GM23248 (cell line): ENCODE data around the gene TMEM171. TPM values are rescaled to one million over a fixed set of nuclear protein-coding genes. Genes with fewer than 3 reads are reported as not detected.

Source experiments
- DNase-seq: peaks from one replicate; pipeline ENCODE4 v3.0.0-alpha.2; 2015
- H2AFZ ChIP-seq: fragments of 200-600 bp; sonication (generic); 2 replicates; pipeline ENCODE4 v1.6.1; 2016; ENCODE audit warnings: antibody characterized with exemption
- H3F3A ChIP-seq: fragments of 200-600 bp; sonication (generic); 2 replicates; pipeline ENCODE4 v1.6.1; 2016; ENCODE audit warnings: mild to moderate bottlenecking, antibody characterized with exemption, mixed run types; ENCODE audit not compliant: insufficient read depth
- H3K27ac ChIP-seq: fragments of 200-600 bp; sonication (generic); 2 replicates; pipeline ENCODE4 v1.5.1; 2016; ENCODE audit warnings: mild to moderate bottlenecking
- H3K27me3 ChIP-seq: fragments of 200-600 bp; sonication (generic); replicated peaks from 2 replicates; pipeline ENCODE4 v1.6.1; 2016; ENCODE audit warnings: mild to moderate bottlenecking; ENCODE audit not compliant: insufficient read depth
- H3K36me3 ChIP-seq: fragments of 200-600 bp; sonication (generic); 2 replicates; pipeline ENCODE4 v1.6.1; 2016; ENCODE audit warnings: low read depth, mild to moderate bottlenecking
- H3K4me1 ChIP-seq: fragments of 200-600 bp; sonication (generic); 2 replicates; pipeline ENCODE4 v1.6.1; 2016; ENCODE audit warnings: mild to moderate bottlenecking; ENCODE audit not compliant: insufficient read depth
- H3K4me2 ChIP-seq: fragments of 200-600 bp; sonication (generic); one replicate; pipeline ENCODE4 v1.6.1; 2016; ENCODE audit warnings: mild to moderate bottlenecking; ENCODE audit not compliant: unreplicated experiment
- H3K4me3 ChIP-seq: fragments of 200-600 bp; sonication (generic); 2 replicates; pipeline ENCODE4 v1.5.1; 2016; ENCODE audit warnings: mild to moderate bottlenecking
- H3K79me2 ChIP-seq: fragments of 200-600 bp; sonication (generic); 2 replicates; pipeline ENCODE4 v1.6.1; 2016; ENCODE audit warnings: mild to moderate bottlenecking; ENCODE audit not compliant: insufficient read depth
- H3K9ac ChIP-seq: fragments of 200-600 bp; sonication (generic); 2 replicates; pipeline ENCODE4 v1.6.1; 2016; ENCODE audit warnings: mild to moderate bottlenecking
- H3K9me2 ChIP-seq: fragments of 200-600 bp; sonication (generic); 2 replicates; pipeline ENCODE4 v1.6.1; 2016; ENCODE audit warnings: mixed run types, mild to moderate bottlenecking, moderate library complexity; ENCODE audit not compliant: insufficient read depth
- H3K9me3 ChIP-seq: fragments of 200-600 bp; sonication (generic); one replicate; pipeline ENCODE4 v1.6.1; 2017; ENCODE audit warnings: low read depth
- H4K20me1 ChIP-seq: fragments of 200-600 bp; sonication (generic); 2 replicates; pipeline ENCODE4 v1.6.0; 2016; ENCODE audit not compliant: insufficient read depth
- EZH2 ChIP-seq: fragments of 200-600 bp; sonication (generic); IDR thresholded peaks from 2 replicates; pipeline ENCODE4 v1.6.1; 2018; ENCODE audit warnings: antibody characterized with exemption, mild to moderate bottlenecking; ENCODE audit not compliant: insufficient read depth, poor library complexity, severe bottlenecking
- EZH2phosphoT487 ChIP-seq: fragments of 200-600 bp; sonication (generic); IDR thresholded peaks from 2 replicates; pipeline ENCODE4 v1.6.1; 2018; ENCODE audit warnings: antibody characterized with exemption, moderate library complexity, mild to moderate bottlenecking, low read depth; ENCODE audit not compliant: insufficient read depth
- WGBS, 2 experiments: methylation state at CpG; one replicate each; pipeline ENCODE4 v1.1.6; 2015 to 2017; ENCODE audit warnings: low lambda C conversion rate in 2 of 2, low coverage in 1 of 2; ENCODE audit errors: missing lambda C conversion rate in 2 of 2; 5-methylcytosine and 5-hydroxymethylcytosine counted together
- in situ Hi-C: fragments of 300-500 bp; cut with MboI; formaldehyde crosslinking; loops from 2 replicates; pipeline ENCODE4 v1.15.0; 2020
- polyA plus RNA-seq: library from polyadenylated mRNA; unstranded; fragments of >200 nt; fragmentation: Nextera tagmentation; extraction: Ambion mirVana; gene quantifications from 2 replicates; pipeline ENCODE4 v1.2.1, GENCODE V29; 2016
- total RNA-seq: library from RNA; depleted of rRNA; stranded (reverse); fragments of >200 nt; shearing (Covaris generic); gene quantifications from 2 replicates; pipeline ENCODE4 v1.2.3, GENCODE V29; 2014

Gene TMEM171
- total and polyA plus RNA-seq, 2 experiments from 2014 or later: 6.7 to 11.0 TPM

DNA sequence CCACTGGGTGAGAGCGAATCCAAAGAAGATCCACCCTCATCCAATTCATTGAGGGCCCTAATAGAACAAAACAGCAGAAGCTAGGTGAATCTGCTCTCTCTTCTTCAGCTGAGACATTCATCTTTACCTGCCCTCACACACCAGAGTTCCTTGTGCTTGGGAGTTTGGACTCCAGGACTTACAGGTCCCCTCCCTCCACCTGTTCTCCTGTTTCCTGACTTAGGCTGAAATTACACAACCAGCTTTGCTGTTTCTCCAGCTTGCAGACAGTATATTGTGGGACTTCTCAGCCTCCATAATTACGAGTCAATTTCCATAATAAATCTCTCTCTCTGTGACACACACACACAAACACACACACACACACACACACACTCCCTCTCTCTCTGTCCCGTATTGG, 19.1 kb downstream of the TMEM171 start:
- no peak overlapping the region for H3K4me3 ChIP-seq
- in situ Hi-C loops: no loop called here
- no peaks in the 10 kb centered on the region for H4K20me1 ChIP-seq
- no peaks in the 10 kb centered on the region for H3K36me3 ChIP-seq
- H2AFZ ChIP-seq: no peak overlapping the region
- H3K9ac ChIP-seq: no peak overlapping the region
- H3K9me3 ChIP-seq: no peaks in the 10 kb centered on the region
- 57 to 63% methylated on average over 3 of the region's 3 CpGs for WGBS, 2 experiments
- no peaks in the 10 kb centered on the region for H3K9me2 ChIP-seq
- DNase-seq: no peak
- no peaks in the 10 kb centered on the region for H3K4me1 ChIP-seq
- TF ChIP-seq EZH2phosphoT487 (no peak), EZH2 (no peak)
- H3K4me2 ChIP-seq: no peak overlapping the region
- H3K79me2 ChIP-seq: no peaks in the 10 kb centered on the region
- H3F3A ChIP-seq: no peaks in the 10 kb centered on the region
- no peak overlapping the region for H3K27ac ChIP-seq
- H3K27me3 ChIP-seq: no peaks in the 10 kb centered on the region

DNA sequence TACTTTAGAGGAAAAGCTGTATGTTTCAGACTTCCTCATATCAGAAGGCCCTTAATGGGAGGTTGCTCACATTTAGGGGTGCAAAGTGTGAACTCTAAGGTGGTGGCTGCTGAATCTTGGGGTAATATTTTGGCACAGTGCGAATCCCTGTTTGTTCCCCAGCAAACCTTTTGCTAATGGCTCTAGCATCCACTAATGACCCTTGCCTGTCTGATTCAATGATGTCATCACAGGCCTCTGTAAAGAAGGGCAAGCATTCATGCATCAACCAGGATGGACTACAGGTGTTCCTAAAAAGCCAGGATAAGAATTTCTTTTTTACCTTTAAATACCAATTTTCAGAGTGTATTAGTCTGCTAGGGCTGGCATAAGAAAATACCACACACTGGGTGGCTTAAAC, 20.4 kb downstream of the TMEM171 start:
- Histone ChIP-seq H3K4me2 (no peak overlapping the region), H3K9ac (no peak overlapping the region), H3K27ac (no peak overlapping the region), H4K20me1 (no peaks in the 10 kb centered on the region), H3F3A (no peaks in the 10 kb centered on the region), H3K27me3 (no peaks in the 10 kb centered on the region), H3K36me3 (no peaks in the 10 kb centered on the region), H3K9me2 (no peaks in the 10 kb centered on the region), H3K9me3 (no peaks in the 10 kb centered on the region), H3K79me2 (no peaks in the 10 kb centered on the region), H3K4me3 (no peak overlapping the region), H3K4me1 (no peaks in the 10 kb centered on the region), H2AFZ (no peak overlapping the region)
- no peak for DNase-seq
- in situ Hi-C loops: no loop called here
- TF ChIP-seq EZH2phosphoT487 (no peak), EZH2 (no peak)
- WGBS, 2 experiments: 94 to 100% methylated on average over 1 of the region's 1 CpG

DNA sequence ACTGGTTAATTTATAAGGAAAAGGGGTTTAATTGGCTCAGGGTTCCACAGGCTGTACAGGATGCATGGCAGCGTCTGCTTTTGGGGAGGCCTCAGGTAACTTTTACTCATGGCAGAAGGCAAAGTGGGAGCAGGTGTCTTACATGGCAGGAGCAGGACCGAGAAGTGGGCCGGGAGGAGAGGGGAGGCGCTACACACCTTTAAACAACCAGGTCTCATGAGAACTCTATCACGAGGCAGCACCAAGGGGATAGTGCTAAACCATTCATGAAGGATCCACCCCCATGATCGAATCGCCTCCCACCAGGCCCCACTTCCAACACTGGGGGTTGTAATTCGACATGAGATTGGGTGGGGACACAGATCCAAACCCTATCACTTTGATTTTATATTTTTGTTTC, 21.7 kb downstream of the TMEM171 start:
- Histone ChIP-seq H3K9me3 (no peaks in the 10 kb centered on the region), H3F3A (no peaks in the 10 kb centered on the region), H3K27me3 (no peaks in the 10 kb centered on the region), H3K4me3 (no peak overlapping the region), H3K79me2 (no peaks in the 10 kb centered on the region), H2AFZ (no peak overlapping the region), H3K36me3 (no peaks in the 10 kb centered on the region), H4K20me1 (no peaks in the 10 kb centered on the region), H3K9me2 (no peaks in the 10 kb centered on the region), H3K27ac (no peak overlapping the region), H3K4me2 (no peak overlapping the region), H3K4me1 (no peaks in the 10 kb centered on the region), H3K9ac (no peak overlapping the region)
- no peak for DNase-seq
- TF ChIP-seq EZH2 (no peak), EZH2phosphoT487 (no peak)
- WGBS, 2 experiments: 60 to 62% methylated on average over 7 to 8 of the region's 8 CpGs
- in situ Hi-C loops: no loop called here

DNA sequence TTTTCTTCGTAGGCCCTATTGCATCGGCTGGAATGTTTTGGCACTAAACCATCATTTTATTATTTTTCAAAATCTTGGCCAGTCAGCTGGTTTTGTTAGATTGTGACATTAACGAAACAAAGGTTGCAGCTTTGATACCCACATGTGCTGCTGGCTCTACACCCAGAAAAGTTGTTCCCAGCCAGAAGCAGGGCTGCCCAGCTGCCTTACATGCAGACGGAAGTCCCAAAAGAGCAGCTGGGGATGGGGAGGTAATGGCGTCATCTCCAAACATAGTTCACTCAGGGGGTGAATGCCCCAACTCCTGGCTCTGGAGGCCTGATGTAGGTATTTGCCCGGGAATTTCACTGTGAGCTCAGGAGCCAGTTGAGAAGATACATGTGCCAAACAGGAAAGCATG, 23.3 kb downstream of the TMEM171 start:
- Histone ChIP-seq H3K27me3 (no peaks in the 10 kb centered on the region), H3K79me2 (no peaks in the 10 kb centered on the region), H3K36me3 (no peaks in the 10 kb centered on the region), H3K4me1 (no peaks in the 10 kb centered on the region), H3K9me3 (no peaks in the 10 kb centered on the region), H3F3A (no peaks in the 10 kb centered on the region), H2AFZ (no peak overlapping the region), H3K9me2 (no peaks in the 10 kb centered on the region), H3K9ac (no peak overlapping the region), H3K27ac (no peak overlapping the region), H3K4me2 (no peak overlapping the region), H3K4me3 (no peak overlapping the region), H4K20me1 (no peaks in the 10 kb centered on the region)
- TF ChIP-seq EZH2phosphoT487 (no peak), EZH2 (no peak)
- DNase-seq: no peak
- in situ Hi-C loops: no loop called here
- 47 to 64% methylated on average over 6 of the region's 6 CpGs for WGBS, 2 experiments

DNA sequence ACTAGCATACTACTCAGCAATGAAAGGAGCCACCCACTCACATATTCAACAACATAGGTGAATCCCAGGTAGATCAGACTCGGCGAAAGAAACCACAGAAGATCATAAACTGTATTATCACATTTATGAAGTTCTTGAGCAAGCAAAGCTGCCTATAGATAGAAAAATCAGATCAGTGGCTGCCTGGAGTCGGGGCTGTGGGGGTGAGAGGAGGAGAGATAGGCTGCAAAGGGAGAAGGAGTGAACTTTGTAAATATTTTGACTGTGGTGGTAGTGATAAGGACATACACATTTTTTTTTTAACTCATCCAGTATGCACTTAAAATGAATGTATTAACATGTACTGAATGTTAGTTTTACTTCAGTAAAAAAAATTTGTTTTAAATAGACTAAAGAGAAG, 29.2 kb downstream of the TMEM171 start:
- Histone ChIP-seq H3K4me2 (no peak overlapping the region), H2AFZ (no peak overlapping the region), H3K27ac (no peak overlapping the region), H3K79me2 (no peaks in the 10 kb centered on the region), H3K4me3 (no peak overlapping the region), H3K4me1 (no peaks in the 10 kb centered on the region), H3F3A (no peaks in the 10 kb centered on the region), H3K9me2 (no peaks in the 10 kb centered on the region), H3K9ac (no peak overlapping the region), H4K20me1 (no peaks in the 10 kb centered on the region), H3K27me3 (no peaks in the 10 kb centered on the region), H3K36me3 (no peaks in the 10 kb centered on the region), H3K9me3 (no peaks in the 10 kb centered on the region)
- no peak for TF ChIP-seq EZH2phosphoT487
- in situ Hi-C loops: no loop called here
- WGBS, 2 experiments: 44 to 46% methylated on average over 3 of the region's 3 CpGs
- DNase-seq: no peak
